Fibroblast of pulmonary artery (primary cell): ENCODE results near the gene SH3D19.

Experiments used
- DNase-seq: peaks from one replicate; pipeline ENCODE4 v3.0.0-alpha.2; 2010; ENCODE audit warnings: low read depth
- H3K4me3 ChIP-seq: replicated peaks from 2 replicates; pipeline ENCODE4 v1.5.1; 2011; ENCODE audit warnings: low read depth, mild to moderate bottlenecking, control low read depth, low read length, moderate library complexity
- CTCF ChIP-seq: IDR thresholded peaks from 2 replicates; pipeline ENCODE4 v1.5.1; 2011; ENCODE audit warnings: mild to moderate bottlenecking, control low read depth, low read length, inconsistent platforms; ENCODE audit errors: missing control alignments

The SH3D19 gene

GRCh38 chr4:151233600-151233999 lies 91.8 kb downstream of the SH3D19 start:
- H3K4me3 ChIP-seq, result no peak overlapping the region
- TF ChIP-seq CTCF, result no peak
- no peak for DNase-seq

GRCh38 chr4:151231915-151232595 lies 93.3 kb downstream of the SH3D19 start:
- no peak for DNase-seq
- H3K4me3 ChIP-seq, result no peak overlapping the region
- no peak for TF ChIP-seq CTCF

GRCh38 chr4:151228189-151229119 lies 97.0 kb downstream of the SH3D19 start:
- peak overlapping the region; percentile 61 for H3K4me3 ChIP-seq
- no peak for TF ChIP-seq CTCF
- DNase-seq, result peak; percentile 84

GRCh38 chr4:151227731-151228130 lies 97.7 kb downstream of the SH3D19 start:
- H3K4me3 ChIP-seq, result peak overlapping the region; percentile 61
- TF ChIP-seq CTCF, result no peak
- DNase-seq, result peak; percentile 97

GRCh38 chr4:151227172-151227571 lies 98.2 kb downstream of the SH3D19 start:
- H3K4me3 ChIP-seq, result peak overlapping the region; percentile 61
- no peak for DNase-seq
- TF ChIP-seq CTCF, result no peak

GRCh38 chr4:151226004-151226932 lies 99.1 kb downstream of the SH3D19 start:
- DNase-seq, result peak; percentile 88
- TF ChIP-seq CTCF, result no peak
- H3K4me3 ChIP-seq, result peak overlapping the region; percentile 61
